GM18909 (cell line): ENCODE results near the gene POU2F1.
"Not testable (repeated sequence)": the region's sequence is repeated elsewhere in the genome, so short reads cannot be mapped to it uniquely, and the experiment has no call there.

Experiments used
- ATAC-seq: cut with Tn5 transposase; IDR thresholded peaks from one replicate; pipeline ENCODE4 v1.9.1; 2021; ENCODE audit warnings: mild to moderate bottlenecking; ENCODE audit not compliant: unreplicated experiment, poor library complexity

Gene POU2F1

DNA sequence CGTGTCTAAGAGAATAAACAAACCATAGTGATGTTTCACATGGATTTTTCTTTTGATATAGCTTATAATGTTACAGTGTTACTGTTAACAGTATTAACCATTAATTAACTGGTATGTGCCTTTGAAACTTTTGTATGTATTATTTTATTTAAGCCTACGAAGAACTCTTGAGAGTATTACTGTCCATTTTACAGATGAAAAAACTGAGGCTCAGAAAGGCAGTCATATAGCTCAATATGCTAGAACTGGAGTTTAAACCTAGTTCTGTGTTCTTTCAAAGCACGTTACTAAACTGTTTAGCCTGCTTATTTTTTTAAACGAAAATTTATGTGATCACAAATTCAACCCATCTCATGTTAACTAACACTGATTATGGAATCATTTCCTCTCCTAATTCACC lies 83.5 kb downstream of the POU2F1 start:
- ATAC-seq = no peak

DNA sequence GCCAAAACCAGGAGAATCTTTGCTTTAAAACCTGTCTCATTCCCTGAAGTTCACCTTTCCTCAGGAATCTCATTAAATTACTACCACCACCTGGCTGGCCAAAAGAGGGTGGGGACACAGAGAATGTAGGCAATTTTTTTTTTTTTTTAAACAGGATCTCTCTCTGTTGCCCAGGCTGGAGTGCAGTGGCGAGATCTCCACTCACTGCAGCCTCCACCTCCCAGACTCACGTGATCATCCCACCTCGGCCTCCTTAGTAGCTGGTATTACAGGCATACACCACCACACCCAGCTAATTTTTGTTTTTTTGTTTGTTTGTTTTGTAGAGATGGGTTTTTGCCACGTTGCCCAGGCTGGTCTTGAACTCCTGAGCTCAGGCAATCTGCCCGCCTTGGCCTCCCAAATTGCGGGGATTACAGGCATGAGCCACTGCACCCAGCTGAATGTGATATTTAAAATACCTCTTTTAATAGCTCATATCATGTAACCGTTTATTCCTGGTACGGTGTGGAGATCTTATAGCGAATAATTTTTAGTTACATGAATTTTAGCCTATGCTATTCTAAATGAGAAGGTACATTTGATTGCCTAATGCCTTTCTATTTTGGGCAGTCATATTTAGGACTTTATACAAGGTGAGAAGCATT lies 84.5 kb downstream of the POU2F1 start:
- ATAC-seq = no peak

DNA sequence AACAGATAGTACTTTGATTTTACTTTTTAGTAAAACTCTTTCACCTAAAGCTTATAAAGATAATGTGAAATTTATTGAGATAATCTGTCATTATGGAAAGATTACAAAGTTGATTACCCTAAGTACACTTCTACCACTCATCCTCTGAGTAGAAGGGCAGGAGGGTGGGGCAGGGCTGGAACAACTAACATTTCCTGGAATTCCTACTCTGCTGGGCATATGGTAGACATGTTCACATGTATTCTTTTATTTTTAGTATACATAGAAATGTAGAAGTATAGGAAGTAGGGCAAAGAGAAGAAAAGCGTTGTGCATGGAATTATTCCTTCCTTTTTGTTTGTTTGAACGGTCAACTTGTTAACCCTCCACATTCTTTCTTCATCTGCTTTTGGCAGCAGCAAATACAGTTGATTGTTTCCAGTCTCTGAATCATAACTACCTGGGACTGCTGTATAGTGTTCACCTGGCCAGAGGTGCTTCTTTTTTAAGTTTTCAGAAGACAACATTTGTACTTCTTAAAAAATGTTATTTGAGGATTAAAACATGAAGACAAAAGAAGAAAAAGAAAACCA lies 85.1 kb downstream of the POU2F1 start:
- no peak for ATAC-seq

DNA sequence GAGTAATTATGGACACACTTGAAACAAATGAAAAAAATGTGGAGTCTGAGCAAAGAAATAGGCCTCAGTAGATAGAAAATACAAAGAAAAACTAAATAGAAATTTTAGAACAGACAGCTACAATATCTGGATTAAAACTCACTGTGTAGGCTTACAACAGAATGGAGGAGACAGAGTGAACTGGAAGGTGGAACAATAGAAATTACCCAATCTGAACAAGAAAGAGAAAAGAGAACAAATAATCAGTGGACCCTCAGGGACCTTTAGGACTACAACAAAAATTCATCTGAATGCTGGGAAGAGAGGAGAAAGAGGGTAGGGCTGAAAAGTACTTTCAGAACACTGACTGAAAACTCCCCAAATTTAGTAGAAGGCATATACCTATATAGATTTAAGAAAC lies 90.0 kb downstream of the POU2F1 start:
- ATAC-seq = no peak

DNA sequence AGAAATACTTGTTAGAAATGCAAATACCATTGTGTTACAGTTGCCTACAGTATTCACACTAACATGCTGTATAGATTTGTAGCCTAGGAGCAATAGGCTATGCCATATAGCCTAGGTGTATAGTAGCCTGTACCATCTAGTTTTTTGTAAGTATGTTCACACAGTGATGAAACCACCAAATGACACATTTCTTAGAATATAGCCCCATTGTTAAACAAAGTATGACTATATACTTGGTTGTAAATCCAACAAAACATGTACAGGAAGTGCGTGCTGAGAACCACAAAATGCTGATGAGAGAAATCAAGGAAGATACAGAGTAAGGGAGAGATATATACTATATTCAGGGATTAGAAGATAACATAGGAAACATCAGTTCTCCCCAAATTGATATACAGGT lies 92.2 kb downstream of the POU2F1 start:
- ATAC-seq = no peak

DNA sequence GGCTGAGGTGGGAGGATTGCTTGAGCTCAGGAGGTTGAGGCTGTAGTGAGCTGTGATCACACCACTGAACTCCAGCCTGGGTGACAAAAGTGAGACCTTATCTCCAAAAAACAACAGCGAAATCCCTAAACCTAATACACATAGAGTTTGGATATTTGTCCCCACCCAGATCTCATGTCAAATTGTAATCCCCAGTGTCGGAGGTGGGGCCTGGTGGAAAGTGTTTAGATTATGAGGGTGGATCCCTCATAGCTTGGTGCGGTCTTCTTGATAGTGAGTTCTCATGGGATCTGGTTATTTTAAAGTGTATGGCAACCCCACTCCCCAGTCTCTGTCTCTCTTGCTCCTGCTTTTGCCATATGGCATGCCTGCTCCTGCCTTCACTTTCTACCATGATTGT lies 94.0 kb downstream of the POU2F1 start:
- ATAC-seq = no peak

DNA sequence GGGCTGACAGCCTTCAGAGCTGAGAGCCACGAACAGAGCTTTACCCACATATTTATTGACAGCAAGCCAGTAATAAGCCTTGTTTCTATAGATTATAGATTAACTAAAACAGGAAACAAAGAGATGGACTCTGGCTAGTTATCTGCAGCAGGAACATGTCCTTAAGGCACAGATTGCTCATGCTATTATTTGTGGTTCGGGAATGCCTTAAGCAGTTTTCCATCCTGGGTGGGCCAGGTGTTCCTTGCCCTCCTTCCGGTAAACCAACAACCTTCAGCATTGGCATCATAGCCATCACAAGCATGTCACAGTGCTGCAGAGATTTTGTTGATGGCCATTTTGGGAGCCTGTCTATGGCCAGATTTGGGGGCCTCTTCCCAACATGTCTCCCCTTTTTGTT lies 96.8 kb downstream of the POU2F1 start:
- ATAC-seq = no peak

DNA sequence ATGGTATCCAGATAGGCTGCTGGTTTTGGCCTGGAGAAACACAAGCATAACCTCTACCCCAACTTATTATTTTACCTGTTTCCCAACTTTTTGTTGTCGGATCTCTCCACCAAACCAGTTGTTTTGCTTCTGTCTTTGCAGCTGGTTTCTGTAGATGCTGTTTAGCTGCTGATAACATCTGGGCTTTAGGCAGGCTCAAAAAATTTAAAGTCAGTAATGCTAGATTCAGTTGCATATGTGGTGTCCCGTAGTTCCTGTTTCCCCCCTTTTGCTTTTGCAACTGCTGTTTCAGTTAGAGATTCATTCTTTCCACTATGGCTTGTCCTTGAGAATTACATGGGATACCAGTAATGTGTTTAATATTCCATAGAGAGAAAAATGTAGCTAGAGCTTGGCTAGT lies 98.5 kb downstream of the POU2F1 start:
- not testable (repeated sequence) for ATAC-seq

DNA sequence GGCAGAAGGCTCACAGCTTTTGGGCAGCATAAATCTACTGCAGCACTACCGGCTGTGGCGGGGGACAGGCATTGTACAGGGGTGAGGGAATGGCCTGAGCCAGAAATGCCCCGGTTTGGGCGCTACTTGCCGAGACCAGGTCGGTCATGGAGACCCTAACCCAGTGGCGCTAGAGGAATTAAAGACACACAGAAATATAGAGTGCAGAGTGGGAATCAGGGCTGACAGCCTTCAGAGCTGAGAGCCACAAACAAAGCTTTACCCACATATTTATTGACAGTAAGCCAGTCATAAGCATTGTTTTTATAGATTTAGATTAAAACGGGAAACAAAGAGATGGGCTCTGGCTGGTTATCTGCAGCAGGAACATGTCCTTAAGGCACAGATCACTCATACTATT lies 101.8 kb downstream of the POU2F1 start:
- ATAC-seq = no peak

DNA sequence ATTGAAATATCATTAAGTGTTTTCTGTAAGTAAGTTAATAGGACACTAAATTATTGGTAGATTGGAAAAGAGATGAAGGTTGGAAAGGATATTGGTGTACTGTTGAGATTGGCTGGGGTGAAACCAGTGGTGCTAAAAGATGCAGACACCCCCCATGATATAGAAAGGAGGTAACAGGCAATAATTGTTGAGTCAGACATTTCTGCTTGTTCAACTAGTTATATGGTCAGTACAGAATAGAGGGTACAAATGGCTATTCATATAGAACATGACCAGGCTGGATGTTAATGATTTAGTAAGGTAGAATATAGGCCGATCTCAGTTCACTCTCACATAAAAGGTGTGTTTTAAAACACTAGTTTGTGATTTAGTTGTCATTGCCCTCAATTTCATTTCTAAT lies 104.5 kb downstream of the POU2F1 start:
- no peak for ATAC-seq

DNA sequence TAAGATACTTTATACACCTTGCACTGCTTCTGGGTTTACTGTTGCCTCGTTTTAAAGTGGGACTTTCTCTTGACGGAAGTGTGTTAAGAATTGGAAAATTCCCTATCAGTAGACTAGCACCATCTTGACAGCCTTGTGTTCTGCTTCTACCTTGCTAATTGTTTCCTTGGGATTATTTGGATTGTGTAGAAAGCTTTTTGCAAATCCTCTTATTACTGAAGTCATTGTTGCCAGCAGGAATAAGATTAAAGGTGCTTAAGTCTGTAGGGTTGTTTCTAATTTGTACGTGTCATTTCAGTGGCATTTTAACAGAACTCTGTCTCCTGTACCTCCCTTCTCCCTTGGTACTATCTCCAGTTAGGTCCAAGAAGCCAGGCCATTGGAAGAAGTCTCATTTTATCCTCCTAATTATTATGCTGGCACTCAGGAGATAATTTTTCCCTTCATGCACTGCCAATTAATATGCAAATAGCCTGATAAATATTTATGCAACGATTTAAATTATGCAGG lies 107.7 kb downstream of the POU2F1 start:
- ATAC-seq = peak; percentile 2

DNA sequence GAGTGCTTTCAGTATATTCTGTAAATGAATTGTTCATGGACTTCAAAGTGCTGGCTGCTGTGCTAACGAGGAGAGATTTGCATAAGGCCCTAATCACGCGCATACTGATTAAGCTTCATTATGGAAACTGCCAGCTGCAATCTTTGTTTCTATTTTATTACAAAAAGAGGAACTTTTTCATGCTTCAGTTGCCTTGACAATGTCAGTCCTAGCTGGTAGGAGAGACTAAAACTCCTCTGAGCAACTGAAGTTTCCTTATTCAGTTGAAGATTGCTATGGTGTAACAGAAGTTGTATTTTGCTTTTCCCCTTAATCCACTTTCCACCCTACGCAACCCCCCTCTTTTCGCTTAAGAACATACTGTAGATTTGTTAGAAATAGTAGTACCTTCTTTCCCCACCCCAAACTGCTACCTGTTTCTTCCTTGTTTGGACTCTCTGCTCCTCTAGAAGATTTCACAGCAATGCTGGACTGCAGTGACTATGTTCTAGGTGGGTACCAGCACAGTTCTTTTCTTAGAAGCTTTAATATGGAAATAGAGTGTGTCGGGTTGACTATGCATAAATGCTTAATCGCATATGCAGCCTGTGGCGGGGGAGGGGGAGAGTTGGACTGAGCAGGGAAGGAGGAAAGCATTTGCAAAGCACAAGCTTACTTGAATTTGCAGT lies 108.3 kb downstream of the POU2F1 start:
- ATAC-seq = peak; percentile 72

DNA sequence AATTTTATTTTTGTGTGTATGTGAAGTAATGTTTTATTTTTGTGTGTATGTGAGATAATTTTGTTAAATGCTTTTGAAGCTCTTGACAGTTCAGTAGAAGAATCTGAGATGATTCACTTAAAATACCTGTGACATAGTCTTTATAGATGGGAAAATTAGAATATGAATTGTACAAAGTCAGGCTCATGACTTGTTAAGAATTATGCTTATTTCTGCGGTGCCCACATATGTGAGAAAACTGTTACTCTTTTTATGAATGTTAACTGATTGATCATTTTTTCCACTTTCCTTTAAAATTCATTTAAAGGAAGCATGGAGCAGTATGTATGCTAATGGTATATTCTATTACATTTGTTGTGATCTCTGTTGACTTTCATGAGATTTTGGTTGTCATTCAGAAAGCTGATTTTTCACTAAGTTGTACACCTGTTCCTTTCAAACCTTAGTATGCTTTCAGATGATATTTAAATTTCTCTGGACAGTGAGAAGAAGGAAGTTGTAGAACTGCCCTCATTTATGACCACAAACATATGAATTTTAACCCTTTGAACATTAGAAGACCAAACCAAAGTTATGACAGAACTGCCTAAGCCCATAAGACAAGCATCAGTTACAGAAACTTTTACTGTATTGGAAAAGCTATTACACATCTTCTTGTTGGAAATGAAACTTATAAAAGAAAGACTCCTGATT lies 110.1 kb downstream of the POU2F1 start:
- ATAC-seq = peak; percentile 38

DNA sequence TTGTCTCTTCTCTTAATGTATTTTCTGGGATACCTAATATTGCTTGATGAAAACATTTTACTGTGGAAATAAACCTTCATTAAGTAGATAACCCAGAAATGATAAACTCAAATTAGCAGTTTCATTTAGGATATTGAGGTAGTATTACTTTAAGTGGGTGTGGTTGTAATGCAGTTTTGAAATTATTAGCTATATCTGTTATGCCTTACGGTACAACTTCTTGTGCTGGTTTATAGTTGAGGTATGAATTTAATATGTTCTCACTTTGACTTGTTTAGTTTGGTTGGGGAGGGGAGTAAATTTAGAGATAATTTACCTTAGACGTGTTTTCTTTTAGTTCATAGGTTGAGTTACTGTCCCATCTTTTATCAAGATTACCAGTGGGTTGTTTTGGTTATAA lies 111.0 kb downstream of the POU2F1 start:
- no peak for ATAC-seq

DNA sequence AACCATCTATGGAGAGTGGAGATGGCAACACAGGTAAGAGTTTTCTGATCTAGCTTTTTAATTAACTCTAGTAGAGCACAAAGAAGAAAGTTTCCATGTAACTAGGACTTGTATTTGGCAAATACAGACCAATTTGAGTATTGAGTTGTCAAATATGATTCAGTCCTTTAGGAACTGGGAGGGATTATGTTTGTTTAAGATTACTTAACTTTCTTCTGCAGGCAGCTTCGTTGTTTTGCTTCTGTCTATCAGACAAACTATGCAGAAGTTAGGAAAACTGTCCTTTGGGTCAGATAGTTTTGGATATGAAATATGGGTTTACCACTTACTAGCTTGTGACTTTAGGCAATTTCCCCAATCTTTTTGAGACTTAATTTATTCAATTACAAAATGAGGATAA lies 111.8 kb downstream of the POU2F1 start:
- ATAC-seq = no peak

DNA sequence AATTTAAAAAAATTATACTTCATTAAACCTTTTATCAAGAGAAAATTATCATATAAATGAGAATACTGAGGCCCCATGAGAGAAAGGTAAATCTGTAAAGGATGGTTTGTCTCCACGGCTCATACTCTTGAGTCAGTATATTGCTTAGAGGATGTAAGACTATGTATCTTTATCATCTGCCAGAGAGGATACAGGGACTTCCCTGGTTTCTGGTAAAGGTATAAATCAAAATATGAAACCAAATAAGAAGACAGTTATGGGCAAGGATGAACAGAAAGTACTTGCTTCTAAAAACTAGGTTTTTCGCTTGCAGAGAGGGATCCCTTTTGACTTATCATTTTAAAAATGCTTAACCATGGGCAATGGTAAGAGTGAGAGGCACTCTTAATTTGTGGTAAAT lies 112.4 kb downstream of the POU2F1 start:
- no peak for ATAC-seq

DNA sequence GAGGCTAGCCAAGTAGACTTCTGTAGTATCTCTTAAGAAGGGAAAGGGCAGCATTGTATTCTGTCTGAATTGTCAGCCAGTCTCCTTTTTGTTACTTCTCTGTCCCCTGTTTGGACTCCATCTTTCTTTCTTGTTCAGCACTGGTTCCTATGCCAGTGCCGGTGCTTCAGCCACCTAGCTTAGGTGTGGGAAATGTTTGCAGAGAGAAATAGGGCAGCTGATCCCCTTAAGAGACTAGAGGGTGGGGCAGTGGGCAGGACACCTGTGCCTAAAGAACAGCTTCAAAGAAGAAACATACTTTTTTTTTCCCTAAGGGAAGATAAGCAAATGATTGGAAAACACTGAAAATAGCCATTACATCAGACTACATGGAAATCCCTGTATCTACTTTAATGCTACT lies 113.0 kb downstream of the POU2F1 start:
- no peak for ATAC-seq

DNA sequence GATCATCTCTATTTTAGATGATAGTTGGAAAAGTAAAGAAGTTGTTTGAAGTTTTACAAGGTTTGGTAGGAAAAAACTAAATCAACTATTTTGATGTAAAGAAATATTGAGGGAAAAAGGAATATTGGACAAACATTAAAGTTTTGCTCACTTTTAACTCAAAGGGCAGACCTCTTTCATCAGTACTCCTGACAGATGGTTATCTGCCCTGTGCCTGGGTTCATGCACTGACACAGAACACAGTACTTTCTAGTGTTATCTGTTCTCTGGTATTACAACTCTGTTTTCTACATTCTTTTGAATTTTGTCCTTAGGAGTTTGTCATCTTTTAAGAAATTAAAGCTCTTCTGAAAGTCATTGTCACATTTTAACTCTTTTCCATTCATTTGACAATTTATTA lies 118.7 kb downstream of the POU2F1 start:
- ATAC-seq = no peak

DNA sequence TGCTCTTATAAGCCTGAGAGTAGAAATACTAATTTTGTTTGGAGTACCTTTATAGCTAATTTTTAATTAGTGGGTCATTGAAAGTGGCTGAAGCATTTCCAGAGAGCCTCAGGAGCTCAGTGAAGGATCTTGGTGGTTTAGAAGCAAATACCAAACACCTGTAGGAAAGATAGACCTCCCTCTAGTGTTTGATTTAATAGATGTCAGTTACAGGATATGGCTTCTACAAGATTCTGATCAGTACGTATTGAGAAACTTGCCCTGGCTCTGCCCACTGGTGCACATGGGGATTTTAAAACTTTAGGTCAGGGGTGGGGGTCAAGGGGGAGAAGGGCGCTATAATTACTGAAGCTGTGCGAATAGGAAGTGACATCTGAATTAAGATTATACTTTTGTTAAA lies 122.2 kb downstream of the POU2F1 start:
- ATAC-seq = peak; percentile 81

DNA sequence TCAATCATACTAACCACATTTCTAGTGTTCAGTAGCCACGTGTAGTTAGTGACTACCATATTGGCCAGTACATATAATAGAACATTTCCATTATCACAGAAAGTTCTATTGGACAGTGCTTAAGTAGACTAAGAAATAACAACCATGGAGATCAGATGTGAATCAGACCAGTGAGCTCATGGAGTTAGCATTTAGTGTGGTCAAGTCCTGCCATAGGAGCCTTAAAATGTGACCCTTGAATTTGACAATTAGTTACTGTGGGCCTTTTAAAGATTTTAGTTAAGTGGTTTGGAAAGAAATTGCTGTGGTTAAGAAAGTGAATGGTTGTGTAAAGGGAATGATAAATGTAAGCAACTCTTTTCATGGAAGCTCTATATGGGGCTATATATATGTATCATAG lies 123.4 kb downstream of the POU2F1 start:
- ATAC-seq = no peak
